Endometrial microvascular endothelial cells (primary cell): ENCODE data around the gene MAP4K3. TPM values are rescaled to one million over a fixed set of nuclear protein-coding genes. Genes with fewer than 3 reads are reported as not detected.
"Not testable (repeated sequence)": the region's sequence is repeated elsewhere in the genome, so short reads cannot be mapped to it uniquely, and the experiment has no call there.

ENCODE experiments used
- in situ Hi-C: cut with HindIII; loops from 2 replicates; pipeline ENCODE4 v1.10.0; 2017; ENCODE audit warnings: low sequenced_read_pairs, low pct_unique_long_range_greater_than_20kb; ENCODE audit errors: inconsistent ontology term
- total RNA-seq: library from RNA; depleted of rRNA; stranded (reverse); fragments of >200 nt; gene quantifications from one replicate; pipeline ENCODE4 v1.2.3, GENCODE V29; 2015; ENCODE audit errors: inconsistent ontology term

The MAP4K3 gene
- total RNA-seq, 1 donor from 2014 or later = 12.4 TPM

DNA sequence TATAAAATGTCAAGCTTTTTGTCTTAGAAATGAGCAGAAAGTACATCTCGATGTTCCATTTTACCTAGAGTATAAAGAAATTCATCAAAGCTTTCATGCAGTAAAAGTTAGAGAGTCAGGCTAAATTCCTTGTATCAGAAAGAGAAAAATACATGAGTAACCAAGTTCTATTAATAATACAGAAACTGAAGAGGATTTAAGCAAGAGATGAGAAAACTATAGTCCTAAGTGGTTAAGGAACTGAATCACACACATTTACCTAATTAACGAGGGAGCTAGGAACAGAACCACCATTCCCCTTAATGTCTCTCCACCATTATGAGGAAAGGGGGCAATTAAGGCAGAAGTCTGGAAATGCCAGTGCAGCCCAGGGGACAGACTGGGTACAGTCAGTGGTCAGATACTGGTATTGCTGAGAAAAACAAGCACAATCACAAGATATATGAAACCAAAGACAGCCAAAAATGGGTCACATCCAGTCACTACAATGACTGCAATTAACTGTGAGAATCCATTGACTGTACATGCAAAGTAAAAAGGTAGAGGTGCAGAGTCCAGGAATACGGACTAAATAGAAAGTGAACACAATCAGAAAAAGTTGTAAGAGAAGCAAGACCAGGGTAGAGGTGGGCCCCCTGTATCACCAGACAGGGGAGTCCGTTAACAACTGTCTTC, 23.9 kb downstream of the MAP4K3 start:
- in situ Hi-C loops = no loop called here

DNA sequence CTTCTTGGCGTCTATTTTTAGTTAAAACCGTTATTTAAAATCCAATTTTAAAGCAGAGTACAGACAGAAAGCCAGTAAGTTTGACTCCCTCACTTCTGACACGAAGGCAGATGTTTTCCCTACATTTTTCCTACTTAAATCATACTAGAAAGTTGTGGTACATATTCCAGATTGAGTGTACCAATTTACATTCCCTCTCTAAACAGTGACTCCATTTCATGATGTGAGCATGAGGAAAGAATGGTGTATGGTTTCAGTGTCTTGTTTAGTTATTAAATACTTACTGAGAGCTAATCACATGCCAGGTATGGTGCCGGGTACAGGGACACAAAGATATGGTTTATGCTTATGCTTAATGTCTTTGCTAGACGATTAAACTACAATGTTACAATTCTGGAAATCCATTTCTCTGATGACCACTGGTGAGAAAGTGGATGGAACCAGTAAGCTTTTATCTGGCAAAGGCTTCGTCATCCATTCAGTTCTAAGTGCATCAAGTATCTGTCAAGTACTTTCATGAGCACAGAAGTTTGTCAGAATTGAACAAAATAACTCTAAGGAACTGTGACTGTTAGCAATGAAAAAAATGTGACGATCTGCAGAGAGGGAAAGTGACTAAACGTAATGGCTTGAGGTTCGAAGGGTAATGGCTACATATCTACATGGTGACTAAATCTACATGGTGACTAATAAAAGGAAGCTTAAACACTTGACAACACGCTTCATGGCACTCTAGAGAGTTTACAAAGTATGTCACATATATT, 25.7 kb downstream of the MAP4K3 start:
- in situ Hi-C loops = no loop called here

GRCh38 chr2:39409697-39410389, 27.2 kb downstream of the MAP4K3 start:
- in situ Hi-C loops = no loop called here

DNA sequence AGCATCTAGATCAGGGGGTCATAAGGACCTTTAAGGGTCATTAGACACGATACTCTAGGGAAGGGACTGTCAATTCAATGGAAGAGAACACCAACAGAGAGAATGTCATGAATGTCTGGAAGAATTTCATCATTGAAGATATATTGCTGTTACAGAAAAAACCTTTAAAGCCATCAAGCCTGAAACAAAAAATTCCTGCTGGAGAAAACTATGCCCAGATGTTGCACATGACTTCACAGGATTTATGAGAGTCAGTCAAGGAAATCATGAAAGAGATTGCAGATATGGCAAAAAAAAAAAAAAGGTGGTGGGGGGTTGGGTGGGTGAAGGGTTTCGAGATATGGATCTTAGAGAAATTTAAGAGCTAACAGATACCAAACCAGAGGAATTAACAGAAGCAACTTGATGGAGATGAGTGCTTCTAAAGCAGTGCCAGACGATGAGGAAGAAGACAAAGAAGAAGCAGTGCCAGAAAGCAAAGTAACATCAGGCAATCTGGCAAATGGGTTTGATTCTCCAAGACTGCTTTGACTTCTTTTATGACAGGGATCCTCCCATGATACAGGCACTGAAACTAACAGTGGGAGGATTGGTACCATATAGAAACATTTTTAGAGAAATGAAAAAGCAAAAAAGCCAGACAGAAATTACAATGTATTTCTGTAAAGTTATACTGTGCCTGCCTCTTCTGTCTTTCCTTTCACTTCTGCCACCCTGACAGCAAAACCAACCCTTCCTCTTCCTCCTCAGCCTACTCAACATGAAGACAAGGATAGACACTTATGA, 28.5 kb downstream of the MAP4K3 start:
- in situ Hi-C loops = no loop called here

DNA sequence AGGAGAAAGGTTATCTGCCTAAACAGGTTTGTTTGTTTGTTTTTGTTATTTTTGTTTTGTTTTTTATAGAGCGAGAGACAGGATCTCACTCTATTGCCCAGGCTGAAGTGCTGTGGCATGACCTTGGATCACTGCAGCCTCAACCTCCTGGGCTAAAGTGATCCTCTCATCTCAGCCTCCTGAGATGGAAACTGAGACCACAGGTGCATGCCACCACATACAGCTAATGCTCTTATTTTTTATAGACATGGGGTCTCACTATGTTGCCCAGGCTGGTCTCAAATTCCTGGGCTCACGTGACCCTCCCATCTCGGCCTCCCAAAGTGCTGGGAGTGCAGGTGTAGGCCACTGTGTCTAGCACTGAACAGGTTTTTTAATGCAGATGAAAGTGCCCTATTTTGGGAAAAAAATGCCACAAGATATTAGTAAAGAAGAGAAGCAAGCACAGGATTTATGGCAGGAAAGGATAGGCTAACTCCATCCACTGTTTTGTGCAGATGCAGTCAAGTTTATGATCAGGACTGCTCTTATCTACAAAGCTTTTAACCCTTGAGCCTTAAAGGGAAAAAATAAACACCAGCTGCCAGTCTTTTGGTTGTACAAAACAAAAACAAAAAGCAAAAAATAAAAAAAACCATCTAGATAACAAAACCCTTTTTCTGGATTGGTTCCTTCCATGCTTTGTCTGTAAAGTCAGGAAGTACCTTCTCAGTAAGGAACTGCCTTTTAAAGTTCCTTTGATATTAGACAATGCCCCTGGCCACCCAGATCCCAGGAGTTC, 29.4 kb downstream of the MAP4K3 start:
- in situ Hi-C loops = no loop called here

- in situ Hi-C loops = no loop called here
Observed at GRCh38 chr2:39405364-39405763, 31.7 kb downstream of the MAP4K3 start.

DNA sequence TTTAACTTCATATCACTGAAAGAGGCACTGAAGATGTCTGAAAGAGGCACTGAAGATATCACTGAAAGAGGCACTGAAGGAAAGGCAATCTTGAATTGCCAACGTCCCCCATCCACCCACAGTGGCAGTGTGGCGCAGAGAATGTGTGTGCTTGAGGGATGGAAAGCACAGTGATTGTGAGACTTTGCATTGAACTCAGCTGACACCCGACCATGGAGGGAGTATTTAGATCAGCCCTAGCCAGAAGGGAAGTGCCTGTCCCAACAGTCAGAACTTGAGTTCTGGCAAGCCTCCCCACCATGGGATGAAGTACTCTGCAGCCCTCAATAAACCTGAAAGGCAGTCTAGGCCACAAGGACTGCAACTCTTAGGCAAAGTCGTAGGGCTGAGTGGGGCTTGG, 33.8 kb downstream of the MAP4K3 start:
- in situ Hi-C loops = no loop called here

DNA sequence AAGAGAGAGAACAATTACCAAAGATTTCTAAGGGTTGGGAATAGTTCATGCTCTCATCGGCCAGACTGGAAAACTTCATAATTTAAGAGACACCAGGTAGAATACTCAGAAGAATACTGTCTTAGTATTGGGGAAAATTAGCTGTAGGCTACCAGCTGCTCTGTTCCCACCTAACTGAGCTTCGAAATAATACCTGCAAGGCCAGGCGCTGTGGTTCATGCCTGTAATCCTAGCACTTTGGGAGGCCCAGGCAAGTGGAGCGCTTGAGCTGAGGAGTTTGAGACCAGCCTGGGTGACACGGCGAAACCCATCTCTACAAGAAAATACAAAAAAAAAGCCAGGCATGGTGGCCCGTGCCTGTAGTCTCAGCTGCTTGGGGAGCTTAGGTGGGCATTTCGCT, 35.8 kb downstream of the MAP4K3 start:
- in situ Hi-C loops = no loop called here

DNA sequence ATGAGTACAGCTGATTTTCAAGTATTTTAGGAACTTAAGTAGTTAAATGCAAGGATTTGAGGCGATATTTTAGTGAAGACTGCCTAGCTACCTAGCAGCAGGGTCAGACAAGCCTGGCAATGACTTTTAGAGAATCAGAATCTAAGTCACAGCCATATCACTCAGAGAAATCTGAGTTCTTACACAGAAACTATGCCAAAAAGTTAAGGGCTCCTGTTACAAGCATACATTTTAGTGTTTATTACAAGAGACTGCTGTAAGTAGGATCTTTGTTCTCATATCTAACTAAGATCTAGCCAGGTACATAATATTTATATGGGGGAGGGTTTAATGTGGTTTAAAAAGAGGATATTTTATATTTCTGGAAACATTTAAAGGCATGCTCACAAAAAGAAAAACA, 37.5 kb downstream of the MAP4K3 start:
- in situ Hi-C loops = no loop called here

- in situ Hi-C loops = no loop called here
Observed at GRCh38 chr2:39395313-39395712, 41.8 kb downstream of the MAP4K3 start.

- in situ Hi-C loops = no loop called here
Observed at GRCh38 chr2:39394516-39394961, 42.5 kb downstream of the MAP4K3 start.

DNA sequence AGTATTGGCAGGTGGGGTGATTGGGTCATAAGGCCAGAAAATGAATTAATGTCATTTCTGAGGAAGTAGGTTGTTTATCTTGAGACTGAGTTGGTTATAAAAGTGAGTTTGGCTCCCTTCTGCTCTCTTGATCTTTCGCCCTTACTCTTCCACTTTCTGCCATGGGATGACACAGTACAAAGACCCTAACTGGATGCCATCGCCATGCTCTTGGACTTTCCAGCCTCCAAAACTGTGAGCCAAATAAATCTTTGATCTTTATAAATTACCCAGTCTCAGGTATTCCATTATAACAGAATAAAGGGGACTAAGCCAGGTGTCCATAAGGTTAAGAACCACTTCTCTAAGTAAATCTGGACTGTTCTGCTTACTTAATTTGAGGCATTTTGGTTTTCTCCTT, 44.4 kb downstream of the MAP4K3 start:
- in situ Hi-C loops = no loop called here

DNA sequence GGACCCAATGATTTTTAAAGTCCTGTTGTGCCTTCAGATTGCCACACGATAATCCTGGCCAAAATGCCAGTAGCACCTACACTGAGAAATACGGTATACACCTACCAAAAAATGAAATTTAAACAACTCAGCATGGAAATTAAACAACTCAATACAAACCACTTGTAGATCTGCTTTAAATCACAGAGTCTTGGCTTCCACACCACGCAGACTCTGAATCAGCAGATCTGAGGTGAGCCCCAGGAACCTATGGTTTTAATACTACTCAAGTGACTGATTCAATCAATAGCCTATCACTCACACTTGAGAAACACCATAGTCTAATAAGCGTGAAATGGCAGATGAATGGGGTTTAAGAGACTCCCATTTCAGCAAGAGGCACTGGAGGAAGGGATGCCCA, 46.9 kb downstream of the MAP4K3 start:
- in situ Hi-C loops = no loop called here

DNA sequence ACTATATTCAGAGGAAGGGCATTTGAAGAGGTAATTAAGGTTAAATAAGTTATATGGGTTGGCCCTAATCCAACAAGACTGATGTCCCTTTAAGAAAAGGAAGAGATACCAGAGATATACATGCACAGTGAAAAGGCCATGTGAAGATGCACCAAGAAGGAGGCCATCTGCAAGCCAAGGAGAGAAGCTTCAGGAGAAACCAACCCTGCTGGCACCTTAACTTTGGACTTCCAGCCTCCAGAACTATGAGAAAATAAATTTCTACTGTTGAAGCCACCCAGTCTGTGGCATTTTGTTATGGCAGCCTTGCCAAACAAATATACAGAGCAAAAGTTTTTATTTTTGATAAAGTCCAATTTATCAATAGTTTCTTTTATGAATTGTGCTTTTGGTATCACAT, 51.0 kb downstream of the MAP4K3 start:
- in situ Hi-C loops = no loop called here

GRCh38 chr2:39385172-39385571, 51.9 kb downstream of the MAP4K3 start:
- in situ Hi-C loops = no loop called here

DNA sequence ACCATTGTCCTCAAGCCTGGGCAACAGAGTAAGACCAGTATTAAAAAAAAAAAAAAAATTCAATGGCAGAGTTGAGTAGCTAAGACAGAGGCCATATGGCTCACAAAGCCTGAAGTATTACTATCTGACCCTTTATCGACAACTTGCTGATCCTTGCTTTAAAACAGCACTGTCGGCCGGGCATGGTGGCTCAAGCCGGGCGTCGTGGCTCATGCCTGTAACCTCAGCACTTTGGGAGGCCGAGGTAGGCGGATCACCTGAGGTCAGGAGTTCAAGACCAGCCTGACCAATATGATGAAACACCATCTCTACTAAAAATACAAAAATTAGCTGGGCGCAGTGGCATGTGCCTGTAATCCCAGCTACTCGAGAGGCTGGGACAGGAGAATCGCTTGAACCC, 53.0 kb downstream of the MAP4K3 start:
- in situ Hi-C loops = not testable (repeated sequence)

- in situ Hi-C loops = no loop called here
Observed at GRCh38 chr2:39383146-39383545, 53.9 kb downstream of the MAP4K3 start.

GRCh38 chr2:39381653-39382052, 55.4 kb downstream of the MAP4K3 start:
- in situ Hi-C loops = no loop called here
